ENCODE data around the gene POLR3A. TPM values are rescaled to one million over a fixed set of nuclear protein-coding genes. Genes with fewer than 3 reads are reported as not detected.
A peak's percentile ranks its signal among the peaks of the same experiment; 100 is the strongest.

Gene POLR3A
- total and polyA plus RNA-seq, 9 donors, result 4.8 to 15.0 (median 12.8) TPM

- intact Hi-C loops (cut with DNase I), result no loop called here
- no peaks in the 10 kb centered on the region for H3K9me3 ChIP-seq
- 0 to 1% (median 0%) methylated on average over 55 of the region's 55 CpGs for WGBS, 3 donors
- H3K27ac ChIP-seq, result peak within 1 kb of the TSS; percentile 13 to 46
- peaks cover 9% of the 10 kb centered on the region for H3K4me1 ChIP-seq (ENCODE audit: insufficient read depth)
- peak within 1 kb of the TSS; percentile 78 for H3K4me3 ChIP-seq
- H3K27me3 ChIP-seq, result no peaks in the 10 kb centered on the region
- TF ChIP-seq POLR2A (IDR thresholded peaks at IDR 0.05) (peak; percentile 79), CTCF (IDR thresholded peaks at IDR 0.05) (no peak), EP300 (IDR thresholded peaks at IDR 0.05) (no peak)
- no peaks in the 10 kb centered on the region for H3K36me3 ChIP-seq
- peak; percentile 92 to 96 (median 95) for DNase-seq
Observed at GRCh38 chr10:78033637-78034470, 4.5 kb upstream of the POLR3A start, which contains the start of gene RPS24. Gene RPS24 (plus strand): TSS chr10:78033863. CDS start chr10:78033902, 39 bp downstream.

- H3K4me3 ChIP-seq, result peak overlapping the region; percentile 78
- DNase-seq, result no peak
- intact Hi-C loops (cut with DNase I), result no loop called here
- H3K9me3 ChIP-seq, result no peaks in the 10 kb centered on the region
- 0 to 2% (median 0%) methylated on average over 4 of the region's 4 CpGs for WGBS, 3 donors
- TF ChIP-seq CTCF (IDR thresholded peaks at IDR 0.05) (no peak), EP300 (IDR thresholded peaks at IDR 0.05) (no peak), POLR2A (IDR thresholded peaks at IDR 0.05) (no peak)
- H3K27me3 ChIP-seq, result no peaks in the 10 kb centered on the region
- H3K4me1 ChIP-seq (ENCODE audit: insufficient read depth), result peaks cover 12% of the 10 kb centered on the region
- no peak overlapping the region for H3K27ac ChIP-seq
- no peaks in the 10 kb centered on the region for H3K36me3 ChIP-seq
Observed at GRCh38 chr10:78033387-78033636, 4.0 kb upstream of the POLR3A start.

- no peaks in the 10 kb centered on the region for H3K27me3 ChIP-seq
- no peak for DNase-seq
- H3K4me1 ChIP-seq (ENCODE audit: insufficient read depth), result peaks cover 5% of the 10 kb centered on the region
- H3K4me3 ChIP-seq, result peak overlapping the region; percentile 98
- intact Hi-C loops (cut with DNase I), result loop anchor here in 3 of 4 donors (2.0 to 5.0 kb wide), 3 partner anchors 181 to 186 kb away; no protein-coding TSS in a partner anchor
- WGBS, 3 donors, result 27 to 35% (median 33%) methylated on average over 35 to 36 of the region's 36 CpGs
- H3K36me3 ChIP-seq, result no peaks in the 10 kb centered on the region
- H3K9me3 ChIP-seq, result no peaks in the 10 kb centered on the region
- peak overlapping the region; percentile 10 to 18 for H3K27ac ChIP-seq
- TF ChIP-seq CTCF (IDR thresholded peaks at IDR 0.05), result no peak
- TF ChIP-seq POLR2A (IDR thresholded peaks at IDR 0.05), result no peak
- TF ChIP-seq EP300 (IDR thresholded peaks at IDR 0.05), result no peak
Observed at GRCh38 chr10:78028438-78029268, 662 bp downstream of the POLR3A start.

- H3K4me3 ChIP-seq, result no peak overlapping the region
- 87 to 90% (median 90%) methylated on average over 8 of the region's 8 CpGs for WGBS, 3 donors
- no peak overlapping the region for H3K27ac ChIP-seq
- peaks cover 5% of the 10 kb centered on the region for H3K4me1 ChIP-seq (ENCODE audit: insufficient read depth)
- intact Hi-C loops (cut with DNase I), result loop anchor here in 2 of 4 donors (5.0 kb wide), 2 partner anchors 179 to 184 kb away; no protein-coding TSS in a partner anchor
- no peak for DNase-seq
- no peaks in the 10 kb centered on the region for H3K27me3 ChIP-seq
- no peaks in the 10 kb centered on the region for H3K9me3 ChIP-seq
- H3K36me3 ChIP-seq, result no peaks in the 10 kb centered on the region
- TF ChIP-seq POLR2A (IDR thresholded peaks at IDR 0.05) (no peak), EP300 (IDR thresholded peaks at IDR 0.05) (no peak), CTCF (IDR thresholded peaks at IDR 0.05) (no peak)
Observed at GRCh38 chr10:78025685-78026364, 3.5 kb downstream of the POLR3A start.
